Ecto neural progenitor cell (in vitro differentiated cells): ENCODE data around the gene DGCR6.
A peak's percentile ranks its signal among the peaks of the same experiment; 100 is the strongest.
"Not testable (repeated sequence)": the region's sequence is repeated elsewhere in the genome, so short reads cannot be mapped to it uniquely, and the experiment has no call there.

Experiments used
- DNase-seq: peaks from one replicate; pipeline ENCODE4 v3.0.0-alpha.2; 2018; ENCODE audit warnings: low spot score

The DGCR6 gene

GRCh38 chr22:18931905-18932652, 26.0 kb downstream of the DGCR6 start:
- DNase-seq: no peak

GRCh38 chr22:18933914-18934313, 27.8 kb downstream of the DGCR6 start:
- DNase-seq: no peak

GRCh38 chr22:18934688-18935087, 28.6 kb downstream of the DGCR6 start:
- not testable (repeated sequence) for DNase-seq

GRCh38 chr22:18935889-18936529, 29.9 kb downstream of the DGCR6 start, which contains the start of gene PRODH:
Gene PRODH (minus strand): TSS chr22:18936293. CDS start chr22:18936287, 6 bp downstream.
- DNase-seq: no peak

GRCh38 chr22:18938691-18939090, 32.6 kb downstream of the DGCR6 start:
- not testable (repeated sequence) for DNase-seq

GRCh38 chr22:18947105-18947504, 41.0 kb downstream of the DGCR6 start:
- DNase-seq: not testable (repeated sequence)

GRCh38 chr22:18947905-18948304, 41.8 kb downstream of the DGCR6 start:
- no peak for DNase-seq

GRCh38 chr22:18950141-18950540, 44.0 kb downstream of the DGCR6 start:
- no peak for DNase-seq

GRCh38 chr22:18952022-18952421, 45.9 kb downstream of the DGCR6 start:
- no peak for DNase-seq

- not testable (repeated sequence) for DNase-seq
These were observed 47.0 kb downstream of the DGCR6 start for GRCh38 chr22:18953128-18953527.

- peak; percentile 90 for DNase-seq
These were observed 48.3 kb downstream of the DGCR6 start for GRCh38 chr22:18954303-18954989.

- DNase-seq: no peak
These were observed 49.0 kb downstream of the DGCR6 start for GRCh38 chr22:18954990-18955571.

- DNase-seq: no peak
These were observed 49.6 kb downstream of the DGCR6 start for GRCh38 chr22:18955696-18956095.

GRCh38 chr22:18956121-18956895, 50.2 kb downstream of the DGCR6 start:
- DNase-seq: not testable (repeated sequence)

GRCh38 chr22:18956956-18957355, 50.8 kb downstream of the DGCR6 start:
- not testable (repeated sequence) for DNase-seq

GRCh38 chr22:18957621-18958320, 51.7 kb downstream of the DGCR6 start:
- not testable (repeated sequence) for DNase-seq

- not testable (repeated sequence) for DNase-seq
These were observed 52.2 kb downstream of the DGCR6 start for GRCh38 chr22:18958321-18958705.

GRCh38 chr22:18958738-18959137, 52.6 kb downstream of the DGCR6 start:
- DNase-seq: not testable (repeated sequence)

- DNase-seq: not testable (repeated sequence)
These were observed 53.1 kb downstream of the DGCR6 start for GRCh38 chr22:18959266-18959665.

GRCh38 chr22:18959741-18960140, 53.6 kb downstream of the DGCR6 start:
- not testable (repeated sequence) for DNase-seq
